ENCODE data around the gene CASZ1.

DNA sequence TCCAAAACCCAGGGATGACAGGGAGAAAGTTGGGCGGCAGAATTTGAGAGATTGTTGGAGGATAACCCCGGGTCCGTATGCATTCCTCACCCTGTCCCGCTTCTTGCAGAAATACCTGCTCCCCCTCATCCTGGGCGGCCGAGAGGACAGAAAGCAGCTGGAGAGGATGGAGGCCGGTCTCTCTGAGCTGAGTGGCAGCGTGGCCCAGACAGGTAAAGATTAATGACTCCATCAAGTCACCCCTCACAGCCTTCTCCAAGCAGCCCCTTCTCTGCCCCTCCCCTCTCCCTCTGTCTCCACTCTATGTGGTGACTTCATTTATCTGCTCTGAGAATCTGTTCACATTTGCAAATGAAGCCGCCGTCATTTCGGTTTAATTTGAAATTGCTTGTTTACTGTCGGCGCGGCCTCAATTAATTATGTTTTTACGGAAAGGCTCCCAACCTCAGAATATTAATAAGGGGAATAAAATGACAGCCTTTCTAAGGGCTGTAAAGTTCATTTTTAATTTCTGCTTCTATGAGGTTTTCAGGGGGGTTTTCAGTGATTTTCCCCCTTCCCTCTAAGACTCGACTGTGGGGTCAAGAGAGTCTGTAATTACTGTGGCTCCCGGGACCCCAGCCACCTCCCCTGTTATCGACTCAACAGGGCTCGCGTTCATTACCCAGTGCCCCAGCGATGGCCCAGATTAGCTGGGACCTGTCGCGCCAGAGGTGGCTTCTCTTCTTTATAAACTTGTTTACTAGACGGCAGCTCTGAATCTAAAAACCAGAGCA is 173.3 kb downstream of the CASZ1 start:
- TF ChIP-seq, protein P1, sequence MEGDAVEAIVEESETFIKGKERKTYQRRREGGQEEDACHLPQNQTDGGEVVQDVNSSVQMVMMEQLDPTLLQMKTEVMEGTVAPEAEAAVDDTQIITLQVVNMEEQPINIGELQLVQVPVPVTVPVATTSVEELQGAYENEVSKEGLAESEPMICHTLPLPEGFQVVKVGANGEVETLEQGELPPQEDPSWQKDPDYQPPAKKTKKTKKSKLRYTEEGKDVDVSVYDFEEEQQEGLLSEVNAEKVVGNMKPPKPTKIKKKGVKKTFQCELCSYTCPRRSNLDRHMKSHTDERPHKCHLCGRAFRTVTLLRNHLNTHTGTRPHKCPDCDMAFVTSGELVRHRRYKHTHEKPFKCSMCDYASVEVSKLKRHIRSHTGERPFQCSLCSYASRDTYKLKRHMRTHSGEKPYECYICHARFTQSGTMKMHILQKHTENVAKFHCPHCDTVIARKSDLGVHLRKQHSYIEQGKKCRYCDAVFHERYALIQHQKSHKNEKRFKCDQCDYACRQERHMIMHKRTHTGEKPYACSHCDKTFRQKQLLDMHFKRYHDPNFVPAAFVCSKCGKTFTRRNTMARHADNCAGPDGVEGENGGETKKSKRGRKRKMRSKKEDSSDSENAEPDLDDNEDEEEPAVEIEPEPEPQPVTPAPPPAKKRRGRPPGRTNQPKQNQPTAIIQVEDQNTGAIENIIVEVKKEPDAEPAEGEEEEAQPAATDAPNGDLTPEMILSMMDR (IDR thresholded peaks at IDR 0.05): no peak
- no peak for TF ChIP-seq POLR2A (IDR thresholded peaks at IDR 0.05)
- no peak for TF ChIP-seq POLR2AphosphoS5 (IDR thresholded peaks at IDR 0.05)
